CD4-positive, CD25-positive, alpha-beta regulatory T cell (primary cell): ENCODE data around the gene UGT1A6. TPM values are rescaled to one million over a fixed set of nuclear protein-coding genes. Genes with fewer than 3 reads are reported as not detected.

Experiments
- ATAC-seq, 2 donors: fragments of 150-1000 bp; cut with Tn5 transposase; one replicate each; pipeline ENCODE4 v1.10.0; 2021; ENCODE audit warnings: low read depth in 2 of 2, moderate number of reproducible peaks in 2 of 2, moderate library complexity in 1 of 2
- DNase-seq, 3 donors: peaks; one replicate each; pipeline versions ENCODE4 v3.0.0 to v3.0.0-alpha.2; 2012 to 2022; ENCODE audit warnings: mixed read lengths in 1 of 3
- H3K27ac ChIP-seq: one replicate; pipeline ENCODE4 v1.7.0; 2013; ENCODE audit warnings: mild to moderate bottlenecking, low read length; ENCODE audit not compliant: insufficient read depth, poor library complexity, severe bottlenecking
- H3K27me3 ChIP-seq: one replicate; pipeline ENCODE4 v1.7.0; 2013; ENCODE audit warnings: low read length; ENCODE audit not compliant: control insufficient read depth, insufficient read depth
- H3K36me3 ChIP-seq: one replicate; pipeline ENCODE4 v1.7.0; 2013; ENCODE audit warnings: mild to moderate bottlenecking, low read length, moderate library complexity; ENCODE audit not compliant: control insufficient read depth, insufficient read depth
- H3K4me1 ChIP-seq: 2 replicates; pipeline ENCODE4 v1.7.0; 2013; ENCODE audit warnings: mild to moderate bottlenecking, low read length; ENCODE audit not compliant: insufficient read depth, control insufficient read depth, poor library complexity, severe bottlenecking
- H3K4me3 ChIP-seq: one replicate; pipeline ENCODE4 v1.7.0; 2013; ENCODE audit warnings: low read depth, mild to moderate bottlenecking, low read length, moderate library complexity
- H3K9me3 ChIP-seq, 2 experiments: 1 replicate in 1 of 2; 2 replicates in 1 of 2; pipeline ENCODE4 v1.7.0; 2013; ENCODE audit warnings: low read length in 2 of 2, mild to moderate bottlenecking in 1 of 2, moderate library complexity in 1 of 2; ENCODE audit not compliant: control insufficient read depth in 2 of 2
- H3K27ac Mint-ChIP-seq, 3 donors: one replicate each; pipeline ENCODE4 v1.8.0; 2020 to 2022; ENCODE audit warnings: mild to moderate bottlenecking in 3 of 3, mixed read lengths in 3 of 3, moderate library complexity in 2 of 3
- H3K27me3 Mint-ChIP-seq: one replicate; pipeline ENCODE4 v1.8.0; 2022; ENCODE audit warnings: mild to moderate bottlenecking, mixed read lengths
- H3K36me3 Mint-ChIP-seq: one replicate; pipeline ENCODE4 v1.8.0; 2020; ENCODE audit warnings: mixed read lengths
- H3K4me1 Mint-ChIP-seq, 4 donors: one replicate each; pipeline ENCODE4 v1.8.0; 2020 to 2022; ENCODE audit warnings: mixed read lengths in 4 of 4, mild to moderate bottlenecking in 1 of 4
- H3K4me3 Mint-ChIP-seq, 4 donors: one replicate each; pipeline ENCODE4 v1.8.0; 2020 to 2022; ENCODE audit warnings: mild to moderate bottlenecking in 4 of 4, mixed read lengths in 4 of 4, moderate library complexity in 3 of 4
- H3K9me3 Mint-ChIP-seq, 7 donors: one replicate each; pipeline ENCODE4 v1.8.0; 2020 to 2022; ENCODE audit warnings: mixed read lengths in 7 of 7, mild to moderate bottlenecking in 3 of 7, moderate library complexity in 2 of 7
- polyA plus RNA-seq, 4 donors: library from polyadenylated mRNA; unstranded; fragments of 300-500 nt; fragmentation: Illumina TruSeq; gene quantifications; one replicate each; pipeline ENCODE4 v1.2.3, GENCODE V29; 2021
- total RNA-seq: library from RNA; stranded (reverse); gene quantifications from one replicate; pipeline ENCODE4 v1.2.3, GENCODE V29; 2022

Gene UGT1A6
- total and polyA plus RNA-seq, 5 donors from 2014 or later: not detected

DNA sequence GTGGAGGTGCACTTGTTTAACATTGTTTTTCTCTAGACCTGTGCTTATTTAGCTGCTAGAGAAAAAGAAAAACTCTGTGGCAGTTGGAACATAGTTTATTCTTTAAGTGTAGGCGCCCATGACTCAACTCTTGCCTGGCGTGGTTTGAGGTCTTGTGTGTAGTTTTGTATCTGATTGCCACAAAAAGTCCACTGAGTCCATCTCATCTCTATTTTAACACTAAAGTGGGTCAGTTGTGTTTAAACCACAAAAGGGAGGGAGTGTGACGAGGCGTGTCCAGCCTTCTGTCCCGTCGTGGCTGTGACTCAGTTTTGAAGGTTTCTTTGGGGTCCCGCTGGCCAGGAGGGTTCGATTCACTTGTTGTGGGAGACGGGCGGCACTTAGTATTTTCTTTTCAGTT, 36.2 kb upstream of the UGT1A6 start:
- H3K27ac ChIP-seq: no peak overlapping the region
- Mint-ChIP-seq H3K36me3 (no peaks in the 10 kb centered on the region), H3K4me3 (no peak overlapping the region), H3K27ac (no peak overlapping the region), H3K9me3 (no peaks in the 10 kb centered on the region), H3K27me3 (peaks cover 41% of the 10 kb centered on the region), H3K4me1 (no peaks in the 10 kb centered on the region)
- ATAC-seq: no peak
- no peak for DNase-seq
- no peaks in the 10 kb centered on the region for H3K9me3 ChIP-seq
- no peaks in the 10 kb centered on the region for H3K4me1 ChIP-seq
- peaks cover 5% of the 10 kb centered on the region for H3K27me3 ChIP-seq
- no peak overlapping the region for H3K4me3 ChIP-seq
- no peaks in the 10 kb centered on the region for H3K36me3 ChIP-seq

DNA sequence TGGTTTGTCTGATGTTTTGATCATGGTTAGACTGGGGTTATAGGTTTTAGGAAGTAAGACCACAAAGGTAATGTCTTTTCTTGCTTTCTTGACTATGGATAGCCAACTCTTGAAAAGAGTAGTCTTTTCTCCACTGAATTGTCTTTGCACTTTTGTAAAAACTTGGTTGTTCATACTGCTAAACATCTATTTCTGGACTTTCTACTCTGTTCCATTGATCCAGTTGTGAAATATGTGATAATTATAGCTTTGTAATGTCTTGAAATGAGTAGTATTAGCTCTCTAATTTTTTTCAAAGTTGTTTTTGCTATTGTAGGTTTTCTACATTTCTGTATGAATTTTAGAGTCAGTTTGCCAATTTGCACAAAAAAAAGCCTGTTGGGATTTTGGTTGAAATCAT, 34.1 kb upstream of the UGT1A6 start:
- no peak overlapping the region for H3K27ac ChIP-seq
- H3K4me1 ChIP-seq: no peaks in the 10 kb centered on the region
- Mint-ChIP-seq H3K27ac (no peak overlapping the region), H3K9me3 (peaks cover 0 to 3% (median 0%) of the 10 kb centered on the region in 7 donors), H3K27me3 (peaks cover 38% of the 10 kb centered on the region), H3K4me1 (no peaks in the 10 kb centered on the region), H3K36me3 (no peaks in the 10 kb centered on the region), H3K4me3 (no peak overlapping the region)
- DNase-seq (no peak), ATAC-seq (no peak)
- no peak overlapping the region for H3K4me3 ChIP-seq
- H3K9me3 ChIP-seq: no peaks in the 10 kb centered on the region
- H3K36me3 ChIP-seq: no peaks in the 10 kb centered on the region
- H3K27me3 ChIP-seq: peaks cover 5% of the 10 kb centered on the region

DNA sequence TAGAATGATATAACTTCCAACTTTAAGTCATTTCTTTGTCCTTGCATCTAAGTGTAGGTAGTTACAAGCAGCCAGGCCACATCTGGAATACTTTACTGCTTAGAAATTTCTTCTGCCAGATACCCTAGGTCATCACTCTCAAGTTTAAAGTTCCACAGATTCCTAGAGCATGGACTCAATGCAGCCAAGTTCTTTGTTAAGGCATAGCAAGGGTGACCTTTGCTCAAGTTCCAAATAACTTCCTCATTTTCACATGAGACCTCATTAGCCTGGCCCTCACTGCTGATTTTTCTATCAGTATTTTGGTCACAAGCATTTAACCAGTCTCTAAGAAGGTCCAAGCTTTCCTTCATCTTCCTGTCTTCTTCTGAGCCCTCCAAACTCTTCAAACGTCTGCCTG, 28.8 kb upstream of the UGT1A6 start:
- Histone ChIP-seq H3K9me3 (no peaks in the 10 kb centered on the region), H3K4me1 (no peaks in the 10 kb centered on the region), H3K27me3 (peaks cover 5% of the 10 kb centered on the region), H3K27ac (no peak overlapping the region), H3K4me3 (no peak overlapping the region), H3K36me3 (no peaks in the 10 kb centered on the region)
- Mint-ChIP-seq H3K4me1 (no peaks in the 10 kb centered on the region), H3K27me3 (peaks cover 26% of the 10 kb centered on the region), H3K27ac (no peak overlapping the region), H3K4me3 (no peak overlapping the region), H3K36me3 (no peaks in the 10 kb centered on the region), H3K9me3 (peaks cover 0 to 15% (median 5%) of the 10 kb centered on the region in 7 donors)
- DNase-seq (no peak), ATAC-seq (no peak)

DNA sequence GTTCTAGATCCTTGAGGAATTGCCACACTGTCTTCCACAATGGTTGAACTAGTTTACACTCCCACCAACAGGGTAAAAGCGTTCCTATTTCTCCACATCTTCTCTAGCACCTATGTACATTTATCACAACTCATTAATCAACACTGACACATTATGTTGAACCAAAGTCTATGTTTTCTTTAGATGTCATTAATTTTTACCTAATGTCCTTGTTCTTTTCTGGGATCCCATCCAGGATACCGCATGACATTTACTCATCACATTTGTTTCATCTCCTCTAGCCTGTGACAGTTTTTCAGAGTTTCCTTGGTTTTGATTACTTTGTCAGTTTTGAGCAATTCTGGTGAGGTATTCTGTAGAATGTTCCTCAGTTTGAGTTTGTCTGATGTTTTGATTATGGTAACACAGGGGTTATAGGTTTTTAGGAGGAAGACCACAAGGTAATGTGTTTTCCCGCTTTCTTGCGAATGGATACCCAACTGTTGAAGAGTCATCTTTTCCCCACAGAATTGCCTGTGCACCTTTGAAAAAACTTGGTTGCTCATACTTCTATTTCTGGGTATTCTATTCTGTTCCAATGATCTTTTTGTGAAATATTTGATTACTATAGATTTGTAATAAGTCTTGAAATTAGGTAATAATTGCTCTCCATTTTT, 24.0 kb upstream of the UGT1A6 start:
- peak overlapping the region in 1 of 3 donors; percentile 20 for H3K27ac Mint-ChIP-seq
- H3K36me3 ChIP-seq: no peaks in the 10 kb centered on the region
- peaks cover 20% of the 10 kb centered on the region for H3K27me3 Mint-ChIP-seq
- H3K4me3 Mint-ChIP-seq: no peak overlapping the region
- H3K27me3 ChIP-seq: no peaks in the 10 kb centered on the region
- no peak for DNase-seq
- no peak overlapping the region for H3K27ac ChIP-seq
- no peaks in the 10 kb centered on the region for H3K9me3 ChIP-seq
- H3K4me1 Mint-ChIP-seq: no peaks in the 10 kb centered on the region
- ATAC-seq: no peak
- H3K4me3 ChIP-seq: no peak overlapping the region
- no peaks in the 10 kb centered on the region for H3K4me1 ChIP-seq
- no peaks in the 10 kb centered on the region for H3K36me3 Mint-ChIP-seq
- peaks cover 0 to 13% (median 5%) of the 10 kb centered on the region in 7 donors for H3K9me3 Mint-ChIP-seq

DNA sequence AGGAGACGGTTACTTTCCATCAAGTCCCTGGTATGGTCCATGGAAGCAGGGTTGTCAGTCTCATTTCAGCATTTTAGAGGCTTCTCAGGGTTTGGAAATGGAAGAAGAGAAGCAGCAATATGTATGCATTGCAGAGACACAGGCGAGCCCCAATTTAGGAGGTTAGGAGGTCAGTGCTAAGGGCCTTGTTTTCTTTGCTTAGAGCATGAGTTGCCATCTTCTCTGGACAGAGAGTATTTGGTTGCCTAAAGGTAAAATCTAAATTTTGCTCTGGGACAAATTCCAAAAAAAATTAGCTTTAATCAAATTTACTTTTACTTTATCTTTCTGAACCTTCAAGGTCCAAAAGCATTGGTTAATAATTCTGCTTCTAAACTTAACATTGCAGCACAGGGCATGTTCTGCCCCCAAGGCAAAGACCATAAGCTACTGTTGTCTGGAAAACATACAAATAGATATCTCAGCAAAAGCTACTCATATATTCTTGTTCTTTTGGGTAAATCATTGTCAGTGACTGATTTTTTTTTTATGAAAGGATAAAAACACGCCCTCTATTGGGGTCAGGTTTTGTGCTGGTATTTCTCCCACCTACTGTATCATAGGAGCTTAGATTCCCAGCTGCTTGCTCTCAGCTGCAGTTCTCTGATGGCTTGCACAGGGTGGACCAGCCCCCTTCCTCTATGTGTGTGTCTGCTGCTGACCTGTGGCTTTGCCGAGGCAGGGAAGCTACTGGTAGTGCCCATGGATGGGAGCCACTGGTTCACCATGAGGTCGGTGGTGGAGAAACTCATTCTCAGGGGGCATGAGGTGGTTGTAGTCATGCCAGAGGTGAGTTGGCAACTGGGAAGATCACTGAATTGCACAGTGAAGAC, 21.2 kb upstream of the UGT1A6 start, which contains the start of gene UGT1A9:
Gene UGT1A9 (plus strand): TSS at position 609 of the 872 bp plus-strand sequence. CDS start 37 bp downstream, at position 646.
- H3K4me3 ChIP-seq: no peak within 1 kb of the TSS
- H3K9me3 Mint-ChIP-seq: peaks cover 0 to 7% (median 2%) of the 10 kb centered on the region in 7 donors
- no peak within 1 kb of the TSS for H3K27ac ChIP-seq
- no peak for DNase-seq
- H3K9me3 ChIP-seq: no peaks in the 10 kb centered on the region
- ATAC-seq: no peak
- no peaks in the 10 kb centered on the region for H3K36me3 Mint-ChIP-seq
- peaks cover 22% of the 10 kb centered on the region for H3K27me3 Mint-ChIP-seq
- no peaks in the 10 kb centered on the region for H3K4me1 Mint-ChIP-seq
- no peak within 1 kb of the TSS for H3K4me3 Mint-ChIP-seq
- H3K27ac Mint-ChIP-seq: no peak within 1 kb of the TSS
- H3K36me3 ChIP-seq: no peaks in the 10 kb centered on the region
- H3K4me1 ChIP-seq: no peaks in the 10 kb centered on the region
- peaks cover 7% of the 10 kb centered on the region for H3K27me3 ChIP-seq

DNA sequence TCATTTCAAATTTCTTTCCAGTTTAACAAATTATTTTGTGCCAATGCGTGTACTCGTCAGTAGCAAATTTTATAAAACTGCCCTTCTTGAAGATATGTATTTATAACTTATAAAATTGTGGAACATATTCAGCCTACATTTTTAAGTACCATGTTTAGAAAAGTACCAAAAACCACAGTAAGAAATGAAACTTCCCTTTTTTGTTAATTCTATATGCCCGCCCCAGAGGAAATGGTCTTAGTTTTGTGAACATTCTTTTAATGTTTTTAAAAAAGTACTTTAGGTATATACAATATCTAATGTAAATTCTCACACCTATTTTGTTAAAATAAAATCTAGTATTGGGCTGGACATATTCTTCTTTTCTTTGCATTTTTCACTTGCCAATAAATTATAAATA, 19.8 kb upstream of the UGT1A6 start:
- H3K27me3 ChIP-seq: peaks cover 7% of the 10 kb centered on the region
- H3K9me3 Mint-ChIP-seq: peaks cover 0 to 7% (median 2%) of the 10 kb centered on the region in 7 donors
- no peaks in the 10 kb centered on the region for H3K4me1 ChIP-seq
- DNase-seq (no peak), ATAC-seq (no peak)
- H3K4me3 Mint-ChIP-seq: no peak overlapping the region
- H3K36me3 ChIP-seq: no peaks in the 10 kb centered on the region
- H3K27me3 Mint-ChIP-seq: peaks cover 25% of the 10 kb centered on the region
- H3K9me3 ChIP-seq: no peaks in the 10 kb centered on the region
- H3K4me3 ChIP-seq: no peak overlapping the region
- no peak overlapping the region for H3K27ac ChIP-seq
- no peaks in the 10 kb centered on the region for H3K36me3 Mint-ChIP-seq
- H3K4me1 Mint-ChIP-seq: no peaks in the 10 kb centered on the region
- H3K27ac Mint-ChIP-seq: no peak overlapping the region

DNA sequence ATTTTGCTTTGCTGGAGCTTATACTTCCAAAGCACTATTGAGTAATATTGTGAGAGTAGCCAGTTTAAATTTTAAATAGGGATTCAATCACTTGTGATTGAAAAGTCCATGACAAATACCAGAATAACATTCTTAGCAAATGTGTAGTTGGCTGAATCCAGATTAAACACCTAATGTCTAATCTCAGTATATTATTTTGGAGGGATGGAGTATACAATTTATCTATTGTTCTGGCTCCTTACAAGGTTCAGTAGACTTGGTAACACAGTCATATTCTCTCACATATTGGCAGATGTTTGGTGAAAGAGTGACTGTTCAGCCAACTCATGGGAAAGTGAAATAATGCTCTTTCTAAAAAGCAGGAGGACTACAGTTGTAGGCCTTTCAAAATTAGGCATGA, 18.8 kb upstream of the UGT1A6 start:
- no peak overlapping the region for H3K27ac Mint-ChIP-seq
- Histone ChIP-seq H3K4me3 (no peak overlapping the region), H3K27ac (no peak overlapping the region), H3K27me3 (peaks cover 8% of the 10 kb centered on the region), H3K4me1 (no peaks in the 10 kb centered on the region), H3K36me3 (no peaks in the 10 kb centered on the region), H3K9me3 (no peaks in the 10 kb centered on the region)
- H3K9me3 Mint-ChIP-seq: peaks cover 0 to 4% (median 0%) of the 10 kb centered on the region in 7 donors
- H3K4me1 Mint-ChIP-seq: no peaks in the 10 kb centered on the region
- DNase-seq (no peak), ATAC-seq (no peak)
- peaks cover 28% of the 10 kb centered on the region for H3K27me3 Mint-ChIP-seq
- H3K36me3 Mint-ChIP-seq: no peaks in the 10 kb centered on the region
- H3K4me3 Mint-ChIP-seq: no peak overlapping the region
